ENCODE measurements around the gene SRRD. TPM values are rescaled to one million over a fixed set of nuclear protein-coding genes. Genes with fewer than 3 reads are reported as not detected.

SRRD gene
- total RNA-seq, 6 donors from 2014 or later = 6.2 to 25.9 (median 11.3) TPM

- 88 to 94% methylated on average over 5 of the region's 5 CpGs for WGBS, 2 donors
- TF ChIP-seq EP300 (IDR thresholded peaks at IDR 0.05) = no peak
- TF ChIP-seq POLR2AphosphoS5 (IDR thresholded peaks at IDR 0.05) = no peak
- TF ChIP-seq POLR2A (IDR thresholded peaks at IDR 0.05) = no peak
- no peak for TF ChIP-seq CTCF (IDR thresholded peaks at IDR 0.05)
Measured at GRCh38 chr22:26466196-26466595, 17.5 kb upstream of the SRRD start.

GRCh38 chr22:26470807-26471206 lies 12.9 kb upstream of the SRRD start:
- WGBS, 2 donors = 79 to 97% methylated on average over 2 of the region's 2 CpGs
- Histone ChIP-seq H3K4me3 (no peak overlapping the region), H3K9me3 (no peaks in the 10 kb centered on the region), H3K36me3 (peaks cover 46 to 97% (median 60%) of the 10 kb centered on the region in 4 donors), H3K27me3 (no peaks in the 10 kb centered on the region), H3K27ac (no peak overlapping the region), H3K4me1 (peaks cover 0 to 5% (median 2%) of the 10 kb centered on the region in 4 donors)
- DNase-seq (no peak), ATAC-seq (ENCODE audit: low FRiP score in 2 of 2) (no peak)
- TF ChIP-seq POLR2AphosphoS5 (IDR thresholded peaks at IDR 0.05) = no peak
- no peak for TF ChIP-seq POLR2A (IDR thresholded peaks at IDR 0.05)
- TF ChIP-seq EP300 (IDR thresholded peaks at IDR 0.05) = no peak
- TF ChIP-seq CTCF (IDR thresholded peaks at IDR 0.05) = no peak

More at GRCh38 chr22:26466196-26466595, 17.5 kb upstream of the SRRD start:
- Histone ChIP-seq H3K4me1 (no peaks in the 10 kb centered on the region), H3K4me3 (no peak overlapping the region), H3K9me3 (no peaks in the 10 kb centered on the region), H3K36me3 (peaks cover 47 to 99% (median 80%) of the 10 kb centered on the region in 4 donors), H3K27me3 (no peaks in the 10 kb centered on the region), H3K27ac (no peak overlapping the region)
- ATAC-seq (ENCODE audit: low FRiP score in 2 of 2) = no peak
- DNase-seq = no peak

GRCh38 chr22:26471522-26471921 lies 12.2 kb upstream of the SRRD start:
- WGBS, 2 donors = 75 to 100% methylated on average over 3 to 5 of the region's 5 CpGs
- H3K36me3 ChIP-seq = peaks cover 44 to 97% (median 57%) of the 10 kb centered on the region in 4 donors
- TF ChIP-seq CTCF (IDR thresholded peaks at IDR 0.05) = no peak
- no peak for TF ChIP-seq POLR2AphosphoS5 (IDR thresholded peaks at IDR 0.05)
- no peak for TF ChIP-seq EP300 (IDR thresholded peaks at IDR 0.05)
- TF ChIP-seq POLR2A (IDR thresholded peaks at IDR 0.05) = no peak
- ATAC-seq (ENCODE audit: low FRiP score in 2 of 2) (peak in 1 of 2 donors; percentile 72), DNase-seq (peak in 1 of 2 donors; percentile 37)
- H3K27ac ChIP-seq = peak overlapping the region in 2 of 4 donors; percentile 2 to 18
- H3K27me3 ChIP-seq = no peaks in the 10 kb centered on the region
- no peak overlapping the region for H3K4me3 ChIP-seq
- H3K9me3 ChIP-seq = no peaks in the 10 kb centered on the region
- peaks cover 0 to 5% (median 2%) of the 10 kb centered on the region in 4 donors for H3K4me1 ChIP-seq

- Histone ChIP-seq H3K36me3 (peaks cover 26 to 82% (median 37%) of the 10 kb centered on the region in 4 donors), H3K9me3 (no peaks in the 10 kb centered on the region), H3K4me1 (peaks cover 7 to 15% (median 9%) of the 10 kb centered on the region in 4 donors), H3K27me3 (no peaks in the 10 kb centered on the region), H3K27ac (no peak overlapping the region), H3K4me3 (no peak overlapping the region)
- DNase-seq = no peak
- TF ChIP-seq EP300 (IDR thresholded peaks at IDR 0.05) = no peak
- no peak for TF ChIP-seq POLR2A (IDR thresholded peaks at IDR 0.05)
- no peak for ATAC-seq (ENCODE audit: low FRiP score in 2 of 2)
Measured at GRCh38 chr22:26474682-26475081, 9.0 kb upstream of the SRRD start.

- DNase-seq = no peak
- Histone ChIP-seq H3K27ac (no peak overlapping the region), H3K4me3 (no peak overlapping the region), H3K27me3 (no peaks in the 10 kb centered on the region), H3K4me1 (peaks cover 24 to 36% (median 28%) of the 10 kb centered on the region in 4 donors), H3K9me3 (no peaks in the 10 kb centered on the region), H3K36me3 (peaks cover 10 to 68% (median 16%) of the 10 kb centered on the region in 4 donors)
- WGBS, 2 donors = 76 to 81% methylated on average over 4 of the region's 4 CpGs
- no peak for ATAC-seq (ENCODE audit: low FRiP score in 2 of 2)
- TF ChIP-seq POLR2AphosphoS5 (IDR thresholded peaks at IDR 0.05) (no peak), EP300 (IDR thresholded peaks at IDR 0.05) (no peak), CTCF (IDR thresholded peaks at IDR 0.05) (no peak), POLR2A (IDR thresholded peaks at IDR 0.05) (no peak)
Measured at GRCh38 chr22:26476705-26477340, 6.9 kb upstream of the SRRD start.

All from upper lobe of left lung (tissue), 6 donors.